ENCODE data around the gene RECK.

The RECK gene

GRCh38 chr9:35998333-35998732 is 38.4 kb upstream of the RECK start:
- no peak for DNase-seq
- Histone ChIP-seq H3K27me3 (replicated peaks; ENCODE audit: insufficient read depth, low read length) (no peaks in the 10 kb centered on the region), H4K20me1 (ENCODE audit: insufficient read depth, low read length) (no peaks in the 10 kb centered on the region), H3K9me2 (replicated peaks; ENCODE audit: insufficient read depth, low read length) (no peaks in the 10 kb centered on the region), H3K4me1 (ENCODE audit: low read length) (peaks cover 24% of the 10 kb centered on the region), H3K27ac (ENCODE audit: low read length) (no peak overlapping the region), H2AFZ (ENCODE audit: low read length) (no peak overlapping the region), H3K79me2 (ENCODE audit: low read length) (no peaks in the 10 kb centered on the region), H3K9ac (ENCODE audit: low read length) (no peak overlapping the region), H3F3A (ENCODE audit: insufficient read depth, low read length) (peaks cover 9% of the 10 kb centered on the region; the same call in 1 of the 2 replicates), H3K9me3 (replicated peaks; ENCODE audit: insufficient read depth, low read length) (no peaks in the 10 kb centered on the region), H3K36me3 (replicated peaks; ENCODE audit: insufficient read depth, low read length) (no peaks in the 10 kb centered on the region), H3K4me2 (ENCODE audit: low read depth, low read length) (no peak overlapping the region), H3K4me3 (ENCODE audit: low read length) (no peak overlapping the region)
- TF ChIP-seq EZH2 (optimal IDR thresholded peaks at IDR 0.05; ENCODE audit: low read depth, low read length) (no peak), CTCF (IDR thresholded peaks at IDR 0.05; ENCODE audit: low read length) (no peak), EZH2phosphoT487 (IDR thresholded peaks at IDR 0.05; ENCODE audit: low read length) (no peak)

GRCh38 chr9:36005891-36006290 is 30.8 kb upstream of the RECK start:
- Histone ChIP-seq H3K4me1 (ENCODE audit: low read length) (peaks cover 9% of the 10 kb centered on the region), H3K9me2 (replicated peaks; ENCODE audit: insufficient read depth, low read length) (no peaks in the 10 kb centered on the region), H4K20me1 (ENCODE audit: insufficient read depth, low read length) (no peaks in the 10 kb centered on the region), H3K4me3 (ENCODE audit: low read length) (no peak overlapping the region), H3K9ac (ENCODE audit: low read length) (no peak overlapping the region), H3K27me3 (replicated peaks; ENCODE audit: insufficient read depth, low read length) (no peaks in the 10 kb centered on the region), H3K79me2 (ENCODE audit: low read length) (no peaks in the 10 kb centered on the region), H3K4me2 (ENCODE audit: low read depth, low read length) (no peak overlapping the region), H3K36me3 (replicated peaks; ENCODE audit: insufficient read depth, low read length) (no peaks in the 10 kb centered on the region), H3F3A (ENCODE audit: insufficient read depth, low read length) (no peaks in the 10 kb centered on the region), H3K27ac (ENCODE audit: low read length) (no peak overlapping the region), H3K9me3 (replicated peaks; ENCODE audit: insufficient read depth, low read length) (no peaks in the 10 kb centered on the region), H2AFZ (ENCODE audit: low read length) (no peak overlapping the region)
- TF ChIP-seq CTCF (IDR thresholded peaks at IDR 0.05; ENCODE audit: low read length) (no peak), EZH2phosphoT487 (IDR thresholded peaks at IDR 0.05; ENCODE audit: low read length) (no peak), EZH2 (optimal IDR thresholded peaks at IDR 0.05; ENCODE audit: low read depth, low read length) (no peak)
- no peak for DNase-seq

- DNase-seq = no peak
- Histone ChIP-seq H3K27ac (ENCODE audit: low read length) (no peak overlapping the region), H2AFZ (ENCODE audit: low read length) (no peak overlapping the region), H3K4me1 (ENCODE audit: low read length) (peaks cover 9% of the 10 kb centered on the region), H3K79me2 (ENCODE audit: low read length) (no peaks in the 10 kb centered on the region), H3F3A (ENCODE audit: insufficient read depth, low read length) (no peaks in the 10 kb centered on the region), H3K9me3 (replicated peaks; ENCODE audit: insufficient read depth, low read length) (no peaks in the 10 kb centered on the region), H3K9me2 (replicated peaks; ENCODE audit: insufficient read depth, low read length) (no peaks in the 10 kb centered on the region), H3K4me3 (ENCODE audit: low read length) (no peak overlapping the region), H4K20me1 (ENCODE audit: insufficient read depth, low read length) (no peaks in the 10 kb centered on the region), H3K27me3 (replicated peaks; ENCODE audit: insufficient read depth, low read length) (no peaks in the 10 kb centered on the region), H3K36me3 (replicated peaks; ENCODE audit: insufficient read depth, low read length) (no peaks in the 10 kb centered on the region), H3K9ac (ENCODE audit: low read length) (no peak overlapping the region), H3K4me2 (ENCODE audit: low read depth, low read length) (no peak overlapping the region)
- no peak for TF ChIP-seq EZH2phosphoT487 (IDR thresholded peaks at IDR 0.05; ENCODE audit: low read length)
- TF ChIP-seq EZH2 (optimal IDR thresholded peaks at IDR 0.05; ENCODE audit: low read depth, low read length) = no peak
- TF ChIP-seq CTCF (IDR thresholded peaks at IDR 0.05; ENCODE audit: low read length) = no peak
Observed at GRCh38 chr9:36006549-36007315, 30.0 kb upstream of the RECK start.

All from MM.1S (cell line).